Measurements from ENCODE around the gene TBC1D32.

- TF ChIP-seq EZH2phosphoT487 (IDR thresholded peaks at IDR 0.05; ENCODE audit: insufficient read depth, low read depth) = no peak
- TF ChIP-seq EZH2 (IDR thresholded peaks at IDR 0.05; ENCODE audit: insufficient read depth, poor library complexity, severe bottlenecking) = no peak
Measured at GRCh38 chr6:121376411-121376810, 42.1 kb upstream of the TBC1D32 start.

Data from GM23248 (cell line).